Activated CD4-positive, CD25-positive, alpha-beta regulatory T cell treated with anti-CD3 and anti-CD28 coated beads, Interleukin-2, amount 50 U/mL, for 72 hours (primary cell): ENCODE measurements around the gene EPHA10.

Source experiments
- DNase-seq: peaks from one replicate; pipeline ENCODE4 v3.0.0; 2021

Gene EPHA10

GRCh38 chr1:37670133-37670532 is 94.8 kb downstream of the EPHA10 start:
- DNase-seq = no peak

- no peak for DNase-seq
Observed at GRCh38 chr1:37667023-37667671, 97.8 kb downstream of the EPHA10 start.

- DNase-seq = no peak
Observed at GRCh38 chr1:37666241-37666867, 98.6 kb downstream of the EPHA10 start.
